Parathyroid adenoma (tissue), 2 donors: ENCODE data around the gene XYLT2.
A peak's percentile ranks its signal among the peaks of the same experiment; 100 is the strongest.

Source experiments
- H2AFZ ChIP-seq: fragments of 300-600 bp; sonication (generic); one replicate; pipeline ENCODE4 v1.7.0; 2017; ENCODE audit warnings: antibody characterized with exemption, mild to moderate bottlenecking
- H3K27ac ChIP-seq: fragments of 300-600 bp; sonication (generic); one replicate; pipeline ENCODE4 v1.7.0; 2017
- H3K27me3 ChIP-seq: fragments of 300-600 bp; sonication (generic); one replicate; pipeline ENCODE4 v1.7.0; 2017; ENCODE audit warnings: low read length; ENCODE audit not compliant: control insufficient read depth, insufficient read depth
- H3K36me3 ChIP-seq: fragments of 300-600 bp; sonication (generic); one replicate; pipeline ENCODE4 v1.7.0; 2017; ENCODE audit warnings: low read length; ENCODE audit not compliant: control insufficient read depth, insufficient read depth
- H3K4me1 ChIP-seq: fragments of 300-600 bp; sonication (generic); one replicate; pipeline ENCODE4 v1.7.0; 2017; ENCODE audit warnings: control low read depth
- H3K4me2 ChIP-seq: fragments of 300-600 bp; sonication (generic); one replicate; pipeline ENCODE4 v1.7.0; 2017; ENCODE audit warnings: low read length
- H3K4me3 ChIP-seq: fragments of 300-600 bp; sonication (generic); one replicate; pipeline ENCODE4 v1.7.0; 2017; ENCODE audit warnings: low read depth, low read length
- H3K79me2 ChIP-seq: fragments of 300-600 bp; sonication (generic); one replicate; pipeline ENCODE4 v1.7.0; 2017; ENCODE audit warnings: control low read depth
- H3K9ac ChIP-seq: fragments of 300-600 bp; sonication (generic); one replicate; pipeline ENCODE4 v1.7.0; 2017; ENCODE audit warnings: mild to moderate bottlenecking
- H3K9me3 ChIP-seq: fragments of 300-600 bp; sonication (generic); one replicate; pipeline ENCODE4 v1.7.0; 2017; ENCODE audit warnings: low read length; ENCODE audit not compliant: control insufficient read depth
- TF ChIP-seq, protein P1 (sequence below): fragments of 300-600 bp; sonication (generic); IDR thresholded peaks from one replicate; pipeline ENCODE4 v1.7.0; 2017; ENCODE audit warnings: antibody characterized with exemption, mild to moderate bottlenecking
- donor health status: primary hyperparathyroidism.

The XYLT2 gene

GRCh38 chr17:50381260-50381815 lies 35.4 kb downstream of the XYLT2 start:
- Histone ChIP-seq H3K4me1 (peaks cover 12% of the 10 kb centered on the region), H2AFZ (no peak overlapping the region), H3K27me3 (no peaks in the 10 kb centered on the region), H3K4me3 (no peak overlapping the region), H3K36me3 (no peaks in the 10 kb centered on the region), H3K79me2 (no peaks in the 10 kb centered on the region), H3K4me2 (no peak overlapping the region), H3K27ac (no peak overlapping the region), H3K9me3 (no peaks in the 10 kb centered on the region), H3K9ac (no peak overlapping the region)
- TF ChIP-seq, protein P1, sequence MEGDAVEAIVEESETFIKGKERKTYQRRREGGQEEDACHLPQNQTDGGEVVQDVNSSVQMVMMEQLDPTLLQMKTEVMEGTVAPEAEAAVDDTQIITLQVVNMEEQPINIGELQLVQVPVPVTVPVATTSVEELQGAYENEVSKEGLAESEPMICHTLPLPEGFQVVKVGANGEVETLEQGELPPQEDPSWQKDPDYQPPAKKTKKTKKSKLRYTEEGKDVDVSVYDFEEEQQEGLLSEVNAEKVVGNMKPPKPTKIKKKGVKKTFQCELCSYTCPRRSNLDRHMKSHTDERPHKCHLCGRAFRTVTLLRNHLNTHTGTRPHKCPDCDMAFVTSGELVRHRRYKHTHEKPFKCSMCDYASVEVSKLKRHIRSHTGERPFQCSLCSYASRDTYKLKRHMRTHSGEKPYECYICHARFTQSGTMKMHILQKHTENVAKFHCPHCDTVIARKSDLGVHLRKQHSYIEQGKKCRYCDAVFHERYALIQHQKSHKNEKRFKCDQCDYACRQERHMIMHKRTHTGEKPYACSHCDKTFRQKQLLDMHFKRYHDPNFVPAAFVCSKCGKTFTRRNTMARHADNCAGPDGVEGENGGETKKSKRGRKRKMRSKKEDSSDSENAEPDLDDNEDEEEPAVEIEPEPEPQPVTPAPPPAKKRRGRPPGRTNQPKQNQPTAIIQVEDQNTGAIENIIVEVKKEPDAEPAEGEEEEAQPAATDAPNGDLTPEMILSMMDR, result no peak

GRCh38 chr17:50381920-50382319 lies 36.0 kb downstream of the XYLT2 start:
- peak overlapping the region; percentile 19 for H3K27ac ChIP-seq
- no peaks in the 10 kb centered on the region for H3K36me3 ChIP-seq
- no peaks in the 10 kb centered on the region for H3K9me3 ChIP-seq
- peaks cover 12% of the 10 kb centered on the region for H3K4me1 ChIP-seq
- peak overlapping the region; percentile 55 for H3K4me2 ChIP-seq
- peak overlapping the region; percentile 17 for H3K4me3 ChIP-seq
- no peaks in the 10 kb centered on the region for H3K79me2 ChIP-seq
- TF ChIP-seq, protein P1, result no peak
- H3K27me3 ChIP-seq, result no peaks in the 10 kb centered on the region
- no peak overlapping the region for H2AFZ ChIP-seq
- no peak overlapping the region for H3K9ac ChIP-seq

GRCh38 chr17:50382931-50383330 lies 37.0 kb downstream of the XYLT2 start:
- no peak overlapping the region for H3K9ac ChIP-seq
- peaks cover 12% of the 10 kb centered on the region for H3K4me1 ChIP-seq
- H3K27ac ChIP-seq, result no peak overlapping the region
- TF ChIP-seq, protein P1, result no peak
- no peak overlapping the region for H3K4me3 ChIP-seq
- no peaks in the 10 kb centered on the region for H3K9me3 ChIP-seq
- H2AFZ ChIP-seq, result no peak overlapping the region
- H3K36me3 ChIP-seq, result no peaks in the 10 kb centered on the region
- no peak overlapping the region for H3K4me2 ChIP-seq
- no peaks in the 10 kb centered on the region for H3K27me3 ChIP-seq
- no peaks in the 10 kb centered on the region for H3K79me2 ChIP-seq

- TF ChIP-seq, protein P1, result no peak
- Histone ChIP-seq H3K4me2 (no peak overlapping the region), H3K4me1 (peaks cover 9% of the 10 kb centered on the region), H3K4me3 (no peak overlapping the region), H2AFZ (no peak overlapping the region), H3K9me3 (no peaks in the 10 kb centered on the region), H3K9ac (no peak overlapping the region), H3K27ac (no peak overlapping the region), H3K27me3 (no peaks in the 10 kb centered on the region), H3K79me2 (no peaks in the 10 kb centered on the region), H3K36me3 (no peaks in the 10 kb centered on the region)
Observed at GRCh38 chr17:50386510-50386909, 40.6 kb downstream of the XYLT2 start.

GRCh38 chr17:50388728-50389127 lies 42.8 kb downstream of the XYLT2 start:
- Histone ChIP-seq H2AFZ (no peak overlapping the region), H3K79me2 (no peaks in the 10 kb centered on the region), H3K9me3 (no peaks in the 10 kb centered on the region), H3K36me3 (no peaks in the 10 kb centered on the region), H3K4me3 (no peak overlapping the region), H3K9ac (no peak overlapping the region), H3K27me3 (no peaks in the 10 kb centered on the region), H3K4me1 (no peaks in the 10 kb centered on the region), H3K4me2 (no peak overlapping the region), H3K27ac (no peak overlapping the region)
- TF ChIP-seq, protein P1, result no peak
